ENCODE data around the gene USP5. TPM values are rescaled to one million over a fixed set of nuclear protein-coding genes. Genes with fewer than 3 reads are reported as not detected.

Gene USP5, protein sequence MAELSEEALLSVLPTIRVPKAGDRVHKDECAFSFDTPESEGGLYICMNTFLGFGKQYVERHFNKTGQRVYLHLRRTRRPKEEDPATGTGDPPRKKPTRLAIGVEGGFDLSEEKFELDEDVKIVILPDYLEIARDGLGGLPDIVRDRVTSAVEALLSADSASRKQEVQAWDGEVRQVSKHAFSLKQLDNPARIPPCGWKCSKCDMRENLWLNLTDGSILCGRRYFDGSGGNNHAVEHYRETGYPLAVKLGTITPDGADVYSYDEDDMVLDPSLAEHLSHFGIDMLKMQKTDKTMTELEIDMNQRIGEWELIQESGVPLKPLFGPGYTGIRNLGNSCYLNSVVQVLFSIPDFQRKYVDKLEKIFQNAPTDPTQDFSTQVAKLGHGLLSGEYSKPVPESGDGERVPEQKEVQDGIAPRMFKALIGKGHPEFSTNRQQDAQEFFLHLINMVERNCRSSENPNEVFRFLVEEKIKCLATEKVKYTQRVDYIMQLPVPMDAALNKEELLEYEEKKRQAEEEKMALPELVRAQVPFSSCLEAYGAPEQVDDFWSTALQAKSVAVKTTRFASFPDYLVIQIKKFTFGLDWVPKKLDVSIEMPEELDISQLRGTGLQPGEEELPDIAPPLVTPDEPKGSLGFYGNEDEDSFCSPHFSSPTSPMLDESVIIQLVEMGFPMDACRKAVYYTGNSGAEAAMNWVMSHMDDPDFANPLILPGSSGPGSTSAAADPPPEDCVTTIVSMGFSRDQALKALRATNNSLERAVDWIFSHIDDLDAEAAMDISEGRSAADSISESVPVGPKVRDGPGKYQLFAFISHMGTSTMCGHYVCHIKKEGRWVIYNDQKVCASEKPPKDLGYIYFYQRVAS
- 10 to 100 TPM; 56.5 to 71.2 (median 61.1) TPM for polyA plus RNA-seq (ENCODE audit: insufficient read length in 4 of 4)

DNA sequence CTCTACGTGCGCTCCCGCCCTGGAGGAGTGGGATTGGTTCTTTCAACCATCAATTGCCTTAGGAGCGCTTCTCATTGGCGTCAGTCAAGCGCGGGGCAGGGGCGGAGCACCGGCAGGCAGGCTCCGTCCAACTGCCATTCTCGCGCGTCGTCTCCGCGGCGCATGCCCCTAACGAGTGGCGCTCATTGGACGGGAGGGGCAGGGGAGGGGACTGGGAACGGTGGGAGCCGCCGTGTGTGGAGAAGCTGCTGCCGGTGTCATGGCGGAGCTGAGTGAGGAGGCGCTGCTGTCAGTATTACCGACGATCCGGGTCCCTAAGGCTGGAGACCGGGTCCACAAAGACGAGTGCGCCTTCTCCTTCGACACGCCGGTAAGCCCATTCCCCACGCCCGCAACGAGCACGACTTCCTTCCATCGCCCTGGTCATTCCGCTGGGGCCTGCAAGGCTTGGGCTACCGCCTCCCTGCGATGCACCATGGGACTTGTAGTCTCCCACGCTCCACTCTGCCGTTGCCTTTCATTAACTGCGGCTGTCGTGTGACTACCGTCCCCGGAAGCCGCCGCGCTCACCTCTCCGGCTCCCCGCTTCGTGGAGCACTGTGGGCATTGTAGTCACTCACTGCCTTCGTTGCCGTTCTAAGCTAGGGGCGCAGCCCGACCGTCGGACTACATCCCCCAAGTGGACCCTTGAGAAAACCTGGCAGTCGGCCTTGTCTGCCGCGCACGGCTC lies at the start of gene USP5:
Gene USP5 (plus strand): TSS at position 230 of the 730 bp plus-strand sequence. CDS start 30 bp downstream, at position 260.
- DNase-seq (ENCODE audit: low read depth in 4 of 4, low spot score in 3 of 4): peak; percentile 98 to 99 (median 98)

DNA sequence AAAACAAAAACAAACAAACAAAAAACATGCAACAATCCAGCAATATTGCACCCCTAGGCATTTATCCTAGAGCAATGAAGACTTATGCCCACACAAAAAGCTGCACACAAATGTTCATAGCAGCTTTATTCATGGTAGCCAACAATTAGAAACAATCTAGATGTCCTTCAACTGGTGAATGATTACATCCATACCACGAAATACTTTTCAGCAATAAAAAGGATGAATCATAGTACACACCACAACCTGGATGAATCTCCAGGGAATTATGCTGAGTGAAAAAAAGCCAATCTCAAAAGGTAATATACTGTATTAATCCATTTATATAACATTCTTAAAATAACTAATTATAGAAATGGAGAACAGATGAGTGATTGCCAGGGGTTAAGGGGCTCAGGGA lies 44.8 kb upstream of the USP5 start:
- DNase-seq (ENCODE audit: low read depth in 4 of 4, low spot score in 3 of 4): no peak

DNA sequence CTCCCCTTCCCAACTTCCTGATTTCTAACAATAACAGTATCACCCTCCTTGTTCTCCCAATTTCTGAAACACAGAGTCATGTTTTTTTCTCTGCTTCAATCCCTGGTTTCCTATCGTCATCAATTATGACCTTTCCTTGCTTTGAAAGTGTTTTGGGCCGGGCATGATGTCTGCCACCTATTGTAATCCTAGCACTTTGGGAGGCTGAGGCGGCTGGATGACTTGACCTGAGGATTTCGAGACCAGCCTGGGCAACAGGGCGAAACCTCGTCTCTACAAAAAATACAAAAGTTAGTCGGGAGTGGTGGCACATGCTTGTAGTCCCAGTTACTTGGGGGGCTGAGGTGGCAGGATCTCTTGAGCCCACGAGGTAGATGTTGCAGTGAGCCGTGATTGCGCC lies 42.9 kb upstream of the USP5 start:
- no peak for DNase-seq (ENCODE audit: low read depth in 4 of 4, low spot score in 3 of 4)

DNA sequence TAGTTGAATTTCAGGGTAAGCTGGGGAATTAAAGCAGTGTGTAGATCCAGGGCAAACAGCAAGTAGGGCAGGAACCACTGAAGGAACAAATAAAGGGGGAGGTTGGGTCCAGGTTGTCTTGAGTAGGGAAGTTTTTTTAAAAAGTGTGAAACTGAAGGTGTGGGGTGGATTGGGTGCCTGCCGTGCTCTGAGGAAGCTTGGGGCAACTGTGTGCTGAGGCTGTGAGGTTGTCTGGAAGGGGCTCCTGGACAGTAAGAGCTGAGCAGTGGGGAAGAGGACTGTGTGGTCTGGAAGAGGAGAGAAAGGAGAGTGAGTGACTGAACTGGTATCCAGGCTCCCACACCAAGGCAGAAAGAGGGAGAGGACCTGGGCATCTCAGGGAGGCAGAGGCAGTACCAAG lies 41.2 kb upstream of the USP5 start:
- no peak for DNase-seq (ENCODE audit: low read depth in 4 of 4, low spot score in 3 of 4)

DNA sequence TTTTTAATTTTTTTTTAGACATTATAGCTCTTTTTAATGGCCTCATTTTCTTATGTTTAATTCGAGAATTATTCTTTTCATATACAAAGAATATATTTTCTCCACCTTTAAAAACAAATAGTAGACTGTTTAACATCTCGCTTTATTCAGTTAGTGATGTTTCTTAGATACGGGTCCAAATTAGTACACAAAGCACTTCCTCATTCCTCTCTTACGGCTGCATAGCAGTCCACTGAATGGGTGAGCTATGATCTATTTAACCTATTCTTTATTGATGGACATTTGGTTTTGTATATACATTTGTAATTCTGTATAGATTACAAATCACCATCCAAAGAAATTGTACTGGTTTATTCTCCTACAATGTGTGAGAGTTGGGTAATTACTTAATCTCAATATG lies 38.6 kb upstream of the USP5 start:
- DNase-seq (ENCODE audit: low read depth in 4 of 4, low spot score in 3 of 4): no peak

DNA sequence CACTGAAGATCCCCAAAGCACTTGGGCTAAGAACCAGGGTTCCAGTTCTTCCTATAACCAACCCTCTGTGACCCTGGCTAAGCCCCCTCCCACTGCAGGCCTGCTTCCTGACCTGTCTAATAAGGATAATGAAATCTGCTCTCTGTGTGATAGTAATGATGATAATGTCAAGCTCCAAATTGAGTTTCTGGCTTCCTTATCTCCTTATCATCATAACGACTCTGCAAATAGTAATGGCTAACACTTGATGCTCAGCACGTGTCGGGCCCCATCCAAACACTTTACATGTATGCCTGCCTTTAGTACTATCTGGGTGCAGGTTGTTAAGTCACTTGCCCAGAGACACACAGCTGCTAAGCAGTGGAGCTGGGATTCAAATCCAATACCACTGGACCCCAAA lies 35.4 kb upstream of the USP5 start:
- no peak for DNase-seq (ENCODE audit: low read depth in 4 of 4, low spot score in 3 of 4)

DNA sequence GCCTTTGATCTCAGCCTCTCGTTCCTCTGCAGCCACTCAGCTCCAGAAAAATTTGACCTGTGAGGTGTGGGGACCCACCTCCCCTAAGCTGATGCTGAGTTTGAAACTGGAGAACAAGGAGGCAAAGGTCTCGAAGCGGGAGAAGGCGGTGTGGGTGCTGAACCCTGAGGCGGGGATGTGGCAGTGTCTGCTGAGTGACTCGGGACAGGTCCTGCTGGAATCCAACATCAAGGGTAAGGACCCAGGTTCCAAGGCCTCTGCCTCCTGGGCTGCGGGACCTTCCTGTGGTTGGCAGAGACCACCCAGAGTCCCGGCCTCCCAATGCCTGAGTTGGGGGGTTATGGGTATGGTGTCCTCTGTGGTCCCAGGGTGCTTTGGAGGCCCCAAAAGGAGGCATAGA lies 34.9 kb upstream of the USP5 start:
- DNase-seq (ENCODE audit: low read depth in 4 of 4, low spot score in 3 of 4): no peak

DNA sequence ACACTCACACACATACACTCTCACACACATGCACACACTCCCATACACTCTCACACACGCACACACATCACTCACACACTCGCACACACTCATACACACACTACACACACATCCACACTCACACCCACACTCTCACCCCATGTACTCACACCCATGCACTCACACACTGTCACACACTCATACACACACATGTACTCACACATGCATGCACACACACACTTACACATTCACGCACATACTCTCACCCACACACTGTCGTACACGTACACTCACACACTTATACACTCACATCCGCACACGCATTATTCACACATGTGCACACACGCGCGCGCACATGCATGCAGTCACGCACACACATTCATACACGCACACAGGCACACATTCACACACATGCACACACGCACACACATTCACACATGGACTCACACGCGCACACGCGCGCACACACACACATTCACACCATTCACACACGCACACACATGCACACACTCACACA lies 34.2 kb upstream of the USP5 start:
- no peak for DNase-seq (ENCODE audit: low read depth in 4 of 4, low spot score in 3 of 4)

DNA sequence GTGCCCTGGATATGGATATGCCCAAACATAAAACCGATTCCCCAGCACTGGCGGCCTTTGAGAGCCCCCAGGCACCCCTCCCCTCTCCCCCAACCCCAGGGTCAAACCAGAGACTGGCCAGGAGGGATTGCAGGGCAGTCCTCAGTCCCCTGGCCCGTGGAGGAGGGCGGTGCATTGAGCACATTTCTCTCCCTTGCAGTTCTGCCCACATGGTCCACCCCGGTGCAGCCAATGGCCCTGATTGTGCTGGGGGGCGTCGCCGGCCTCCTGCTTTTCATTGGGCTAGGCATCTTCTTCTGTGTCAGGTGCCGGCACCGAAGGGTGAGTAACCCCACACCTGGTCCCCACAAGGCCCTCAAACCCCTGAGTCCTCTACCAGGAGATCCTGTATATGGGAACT lies 33.7 kb upstream of the USP5 start:
- DNase-seq (ENCODE audit: low read depth in 4 of 4, low spot score in 3 of 4): no peak

DNA sequence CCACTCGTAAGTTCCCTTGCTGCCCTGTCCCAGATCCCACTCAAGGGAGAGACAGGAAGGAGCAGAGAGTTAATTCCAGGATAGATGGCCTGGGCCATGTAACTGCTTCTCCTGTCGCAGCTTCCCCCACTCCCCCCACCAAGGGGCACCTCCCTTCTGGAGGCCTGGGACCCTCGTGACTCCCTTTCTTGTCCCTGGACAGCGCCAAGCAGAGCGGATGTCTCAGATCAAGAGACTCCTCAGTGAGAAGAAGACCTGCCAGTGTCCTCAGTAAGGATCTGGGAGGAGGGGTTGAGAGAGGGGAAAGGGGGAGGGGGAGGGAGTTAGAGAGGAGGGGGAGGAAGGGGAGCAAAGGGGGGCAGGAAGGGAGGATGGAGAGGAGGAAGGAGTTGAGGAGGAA lies 33.3 kb upstream of the USP5 start:
- DNase-seq (ENCODE audit: low read depth in 4 of 4, low spot score in 3 of 4): no peak

DNA sequence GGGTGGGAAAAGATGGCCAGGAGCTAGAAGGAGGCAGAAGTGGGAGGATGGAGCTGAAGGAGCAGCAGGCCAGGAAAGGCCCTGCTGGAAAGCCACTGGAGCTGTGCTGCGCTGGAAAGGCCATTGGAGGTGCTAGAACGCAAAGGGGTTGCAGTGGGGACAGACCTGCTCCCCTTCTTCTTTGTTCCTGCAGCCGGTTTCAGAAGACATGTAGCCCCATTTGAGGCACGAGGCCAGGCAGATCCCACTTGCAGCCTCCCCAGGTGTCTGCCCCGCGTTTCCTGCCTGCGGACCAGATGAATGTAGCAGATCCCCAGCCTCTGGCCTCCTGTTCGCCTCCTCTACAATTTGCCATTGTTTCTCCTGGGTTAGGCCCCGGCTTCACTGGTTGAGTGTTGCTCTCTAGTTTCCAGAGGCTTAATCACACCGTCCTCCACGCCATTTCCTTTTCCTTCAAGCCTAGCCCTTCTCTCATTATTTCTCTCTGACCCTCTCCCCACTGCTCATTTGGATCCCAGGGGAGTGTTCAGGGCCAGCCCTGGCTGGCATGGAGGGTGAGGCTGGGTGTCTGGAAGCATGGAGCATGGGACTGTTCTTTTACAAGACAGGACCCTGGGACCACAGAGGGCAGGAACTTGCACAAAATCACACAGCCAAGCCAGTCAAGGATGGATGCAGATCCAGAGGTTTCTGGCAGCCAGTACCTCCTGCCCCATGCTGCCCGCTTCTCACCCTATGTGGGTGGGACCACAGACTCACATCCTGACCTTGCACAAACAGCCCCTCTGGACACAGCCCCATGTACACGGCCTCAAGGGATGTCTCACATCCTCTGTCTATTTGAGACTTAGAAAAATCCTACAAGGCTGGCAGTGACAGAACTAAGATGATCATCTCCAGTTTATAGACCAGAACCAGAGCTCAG lies 32.6 kb upstream of the USP5 start:
- no peak for DNase-seq (ENCODE audit: low read depth in 4 of 4, low spot score in 3 of 4)

DNA sequence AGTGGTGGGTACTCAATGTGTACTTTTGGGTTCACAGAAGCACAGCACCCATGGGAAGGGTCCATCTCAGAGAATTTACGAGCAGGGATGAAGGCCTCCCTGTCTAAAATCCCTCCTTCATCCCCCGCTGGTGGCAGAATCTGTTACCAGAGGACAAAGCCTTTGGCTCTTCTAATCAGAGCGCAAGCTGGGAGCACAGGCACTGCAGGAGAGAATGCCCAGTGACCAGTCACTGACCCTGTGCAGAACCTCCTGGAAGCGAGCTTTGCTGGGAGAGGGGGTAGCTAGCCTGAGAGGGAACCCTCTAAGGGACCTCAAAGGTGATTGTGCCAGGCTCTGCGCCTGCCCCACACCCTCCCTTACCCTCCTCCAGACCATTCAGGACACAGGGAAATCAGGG lies 31.8 kb upstream of the USP5 start:
- no peak for DNase-seq (ENCODE audit: low read depth in 4 of 4, low spot score in 3 of 4)

DNA sequence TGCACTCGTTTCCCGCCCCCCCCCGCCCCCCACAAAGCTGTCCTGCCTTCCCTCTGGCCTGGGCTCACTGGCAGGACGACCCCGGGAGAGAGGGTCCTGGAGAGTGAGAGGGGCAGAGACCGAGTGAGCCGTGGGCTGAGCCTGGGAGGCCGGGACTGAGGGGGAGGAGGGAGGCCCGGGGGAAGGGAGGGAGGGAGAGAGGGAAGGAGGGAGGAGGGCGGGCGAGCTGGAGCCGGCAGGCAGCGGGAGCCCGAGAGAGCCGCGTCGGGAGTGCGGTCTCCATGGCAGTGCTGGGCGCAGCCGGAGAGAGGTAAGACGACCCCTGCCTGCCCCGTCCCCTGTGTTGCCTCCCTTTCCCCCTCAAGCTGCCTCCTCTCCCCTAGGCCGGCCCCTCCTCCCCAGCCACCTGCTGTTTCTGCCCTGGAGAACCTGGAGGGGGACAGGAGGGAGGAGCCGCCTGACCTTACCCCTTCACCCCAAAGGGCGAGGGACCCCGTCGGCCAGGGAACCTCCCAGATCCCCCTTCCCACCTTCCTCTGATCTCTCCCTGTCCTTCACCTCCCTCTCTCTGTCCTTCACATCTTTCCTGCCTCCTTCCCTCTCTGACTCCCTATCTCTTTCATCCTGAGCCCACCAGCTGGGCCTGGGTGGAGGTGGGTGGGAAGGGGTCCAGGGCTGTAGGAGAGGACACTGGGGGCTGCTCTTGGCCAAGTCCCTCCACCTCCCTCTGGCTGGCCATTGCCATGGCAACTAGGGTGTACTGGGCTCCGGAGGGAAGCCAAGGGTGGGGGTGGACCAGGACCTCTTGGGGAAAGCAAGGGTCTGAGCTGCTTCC lies 30.1 kb upstream of the USP5 start, which contains the start of gene GPR162:
Gene GPR162 (plus strand): TSS at position 231 of the 835 bp plus-strand sequence. CDS start 2,078 bp downstream, outside the sequence.
- DNase-seq (ENCODE audit: low read depth in 4 of 4, low spot score in 3 of 4): peak in 3 of 4 donors; percentile 71 to 78 (median 74)

DNA sequence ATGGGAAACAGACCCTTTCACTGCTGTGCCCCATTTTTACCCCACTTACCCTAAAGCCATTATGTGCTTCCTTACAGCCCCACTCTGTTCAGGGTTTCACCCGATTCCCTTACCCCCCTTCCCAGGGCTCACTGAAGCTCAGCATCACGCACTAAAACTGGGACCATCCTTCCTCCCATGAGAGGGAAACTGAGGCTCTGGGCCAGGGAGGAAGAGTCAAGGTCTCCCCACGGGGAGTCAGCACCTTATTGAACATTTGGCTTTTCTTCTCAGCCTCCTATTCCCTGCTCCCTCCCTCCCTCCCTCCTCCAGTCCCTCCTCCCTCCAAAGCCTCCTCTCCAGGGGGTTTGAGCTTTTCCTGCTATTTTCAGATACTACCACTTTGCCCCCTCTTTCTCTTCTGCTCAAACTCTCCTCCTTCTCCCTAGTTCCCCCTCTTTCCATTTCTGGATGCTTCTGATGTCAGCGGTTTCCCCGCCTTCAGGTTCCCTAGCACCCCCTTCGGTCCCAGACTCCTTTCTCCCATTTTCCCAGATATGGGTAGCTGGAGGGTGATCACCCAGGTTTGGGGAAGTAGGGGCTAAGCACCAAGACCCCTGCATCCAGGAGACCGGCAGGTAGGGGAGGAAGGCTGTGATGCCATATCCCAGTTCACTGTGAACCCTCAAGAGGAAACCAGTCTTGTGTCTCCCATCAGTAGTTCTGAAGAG lies 29.4 kb upstream of the USP5 start:
- no peak for DNase-seq (ENCODE audit: low read depth in 4 of 4, low spot score in 3 of 4)

DNA sequence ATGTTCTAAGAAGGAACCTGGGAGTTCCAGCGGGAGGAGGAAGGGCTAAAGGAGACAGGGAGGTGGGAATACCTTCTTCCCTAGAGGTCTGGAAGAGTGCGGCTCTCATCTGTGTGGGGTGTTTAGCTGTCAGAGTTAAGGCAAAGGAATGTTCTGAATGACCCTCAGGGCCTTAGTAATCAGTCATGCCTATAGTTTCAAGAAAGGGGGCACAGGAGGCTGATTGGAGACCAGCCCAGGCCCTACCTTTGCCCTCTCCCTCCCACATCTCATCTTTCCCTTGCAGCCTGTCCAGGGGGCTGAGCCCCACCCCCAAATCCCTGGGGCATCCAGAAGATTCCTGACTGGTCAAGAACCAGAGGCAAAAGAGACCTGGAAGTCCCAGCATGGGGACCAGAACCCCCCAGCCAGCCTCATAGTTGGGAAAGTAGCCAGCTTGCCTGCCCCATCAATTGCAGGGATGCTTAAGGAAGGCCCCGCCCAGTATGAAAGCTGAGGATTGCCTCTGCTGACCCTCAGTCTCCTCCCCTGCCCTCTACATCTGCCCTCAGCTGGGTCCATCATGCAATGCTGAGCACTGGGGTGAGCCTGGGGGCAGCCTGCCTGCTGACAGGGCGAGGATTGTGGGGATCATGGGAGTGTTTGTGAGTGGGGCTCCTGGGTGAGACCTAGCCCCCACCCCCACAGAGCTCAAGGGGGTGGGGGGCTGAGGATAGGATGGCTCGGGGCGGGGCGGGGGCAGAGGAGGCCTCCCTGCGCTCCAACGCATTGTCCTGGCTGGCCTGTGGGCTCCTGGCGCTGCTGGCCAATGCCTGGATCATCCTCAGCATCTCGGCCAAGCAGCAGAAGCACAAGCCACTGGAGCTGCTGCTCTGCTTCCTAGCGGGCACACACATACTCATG lies 28.5 kb upstream of the USP5 start:
- no peak for DNase-seq (ENCODE audit: low read depth in 4 of 4, low spot score in 3 of 4)

DNA sequence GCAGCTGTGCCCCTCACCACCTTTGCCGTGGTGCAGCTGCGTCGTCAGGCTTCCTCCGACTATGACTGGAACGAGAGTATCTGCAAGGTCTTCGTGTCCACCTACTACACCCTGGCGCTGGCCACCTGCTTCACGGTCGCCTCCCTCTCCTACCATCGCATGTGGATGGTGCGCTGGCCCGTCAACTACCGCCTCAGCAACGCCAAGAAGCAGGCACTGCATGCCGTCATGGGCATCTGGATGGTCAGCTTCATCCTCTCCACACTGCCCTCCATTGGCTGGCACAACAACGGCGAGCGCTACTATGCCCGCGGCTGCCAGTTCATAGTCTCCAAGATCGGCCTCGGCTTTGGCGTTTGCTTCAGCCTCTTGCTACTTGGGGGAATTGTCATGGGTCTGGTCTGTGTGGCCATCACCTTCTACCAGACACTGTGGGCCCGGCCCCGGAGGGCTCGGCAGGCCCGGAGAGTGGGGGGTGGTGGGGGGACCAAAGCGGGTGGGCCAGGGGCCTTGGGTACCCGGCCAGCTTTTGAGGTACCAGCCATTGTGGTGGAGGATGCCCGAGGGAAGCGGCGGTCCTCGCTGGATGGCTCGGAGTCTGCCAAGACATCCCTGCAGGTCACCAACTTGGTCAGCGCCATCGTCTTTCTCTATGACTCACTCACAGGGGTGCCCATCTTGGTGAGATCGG lies 27.7 kb upstream of the USP5 start:
- DNase-seq (ENCODE audit: low read depth in 4 of 4, low spot score in 3 of 4): no peak
